Uterus (tissue), 2 donors: Measurements from ENCODE around the gene SHH.

Experiments
- POLR2A ChIP-seq, 2 donors: fragments of 450-650 bp; IDR thresholded peaks; one replicate each; pipeline ENCODE4 v1.6.1; 2016; ENCODE audit warnings: antibody characterized with exemption in 2 of 2, mild to moderate bottlenecking in 1 of 2, moderate library complexity in 1 of 2
- TF ChIP-seq, protein P1 (sequence below), 4 experiments: fragments of 200-600 bp in 2 of 4; fragments of 450-650 bp in 2 of 4; sonication (generic) in 2 of 4; IDR thresholded peaks; one replicate each; pipeline ENCODE4 v1.5.1; 2016 to 2019; ENCODE audit warnings: antibody characterized with exemption in 4 of 4, mild to moderate bottlenecking in 2 of 4, moderate library complexity in 1 of 4

DNA sequence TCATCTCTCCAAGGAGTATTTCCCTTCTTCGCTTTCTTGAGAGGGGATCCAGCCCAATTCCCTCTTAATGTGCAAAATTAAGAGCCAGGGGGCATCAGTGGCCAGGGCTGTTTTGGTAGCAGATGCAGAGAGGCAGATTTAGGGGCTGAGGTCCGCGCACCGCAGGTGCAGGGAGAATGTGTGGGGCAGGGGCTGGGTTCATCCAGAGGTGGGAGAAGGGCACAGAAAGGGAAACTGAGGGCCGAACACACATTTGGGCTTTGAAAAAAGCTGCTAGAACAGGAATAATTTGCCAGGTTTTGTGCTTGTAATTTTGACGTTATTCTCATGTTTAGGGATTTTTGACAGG lies 6.5 kb upstream of the SHH start:
- TF ChIP-seq, protein P1, sequence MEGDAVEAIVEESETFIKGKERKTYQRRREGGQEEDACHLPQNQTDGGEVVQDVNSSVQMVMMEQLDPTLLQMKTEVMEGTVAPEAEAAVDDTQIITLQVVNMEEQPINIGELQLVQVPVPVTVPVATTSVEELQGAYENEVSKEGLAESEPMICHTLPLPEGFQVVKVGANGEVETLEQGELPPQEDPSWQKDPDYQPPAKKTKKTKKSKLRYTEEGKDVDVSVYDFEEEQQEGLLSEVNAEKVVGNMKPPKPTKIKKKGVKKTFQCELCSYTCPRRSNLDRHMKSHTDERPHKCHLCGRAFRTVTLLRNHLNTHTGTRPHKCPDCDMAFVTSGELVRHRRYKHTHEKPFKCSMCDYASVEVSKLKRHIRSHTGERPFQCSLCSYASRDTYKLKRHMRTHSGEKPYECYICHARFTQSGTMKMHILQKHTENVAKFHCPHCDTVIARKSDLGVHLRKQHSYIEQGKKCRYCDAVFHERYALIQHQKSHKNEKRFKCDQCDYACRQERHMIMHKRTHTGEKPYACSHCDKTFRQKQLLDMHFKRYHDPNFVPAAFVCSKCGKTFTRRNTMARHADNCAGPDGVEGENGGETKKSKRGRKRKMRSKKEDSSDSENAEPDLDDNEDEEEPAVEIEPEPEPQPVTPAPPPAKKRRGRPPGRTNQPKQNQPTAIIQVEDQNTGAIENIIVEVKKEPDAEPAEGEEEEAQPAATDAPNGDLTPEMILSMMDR (IDR thresholded peaks at IDR 0.05), result no peak
- TF ChIP-seq POLR2A (IDR thresholded peaks at IDR 0.05), result no peak
